CD4-positive, alpha-beta T cell treated with Interleukin-15 for 4 hours (primary cell): ENCODE data around the gene NPIPA1.
"Not testable (repeated sequence)": the region's sequence is repeated elsewhere in the genome, so short reads cannot be mapped to it uniquely, and the experiment has no call there.

Experiments
- DNase-seq: peaks from one replicate; pipeline ENCODE4 v3.0.0-alpha.2; 2020; ENCODE audit warnings: low spot score

Gene NPIPA1

GRCh38 chr16:14930246-14930645 lies 7.0 kb upstream of the NPIPA1 start:
- not testable (repeated sequence) for DNase-seq

DNA sequence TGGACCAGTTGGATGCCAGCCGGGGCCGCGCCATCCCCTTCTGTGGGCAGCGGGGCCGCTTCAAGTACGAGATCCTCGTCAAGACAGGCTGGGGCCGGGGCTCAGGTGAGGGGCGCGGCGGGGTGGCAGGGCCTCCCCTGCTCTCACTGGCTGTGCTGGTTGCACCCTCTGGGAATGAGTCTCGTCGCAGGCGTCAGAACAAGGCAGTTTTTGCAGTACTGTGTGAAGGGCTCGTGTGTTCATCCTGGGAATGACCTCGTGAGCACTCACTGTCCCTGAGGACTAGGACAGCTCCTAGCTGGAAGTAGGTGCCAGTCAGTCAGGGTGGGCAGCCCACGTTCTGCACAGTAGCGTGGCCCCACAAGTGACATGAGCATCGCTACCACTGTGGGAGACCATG lies 6.3 kb upstream of the NPIPA1 start:
- DNase-seq = not testable (repeated sequence)

- not testable (repeated sequence) for DNase-seq
These were observed 4.5 kb upstream of the NPIPA1 start for GRCh38 chr16:14932581-14933375.

- not testable (repeated sequence) for DNase-seq
These were observed 751 bp downstream of the NPIPA1 start for GRCh38 chr16:14937994-14938393.

- not testable (repeated sequence) for DNase-seq
These were observed 5.4 kb downstream of the NPIPA1 start for GRCh38 chr16:14942686-14943085.

DNA sequence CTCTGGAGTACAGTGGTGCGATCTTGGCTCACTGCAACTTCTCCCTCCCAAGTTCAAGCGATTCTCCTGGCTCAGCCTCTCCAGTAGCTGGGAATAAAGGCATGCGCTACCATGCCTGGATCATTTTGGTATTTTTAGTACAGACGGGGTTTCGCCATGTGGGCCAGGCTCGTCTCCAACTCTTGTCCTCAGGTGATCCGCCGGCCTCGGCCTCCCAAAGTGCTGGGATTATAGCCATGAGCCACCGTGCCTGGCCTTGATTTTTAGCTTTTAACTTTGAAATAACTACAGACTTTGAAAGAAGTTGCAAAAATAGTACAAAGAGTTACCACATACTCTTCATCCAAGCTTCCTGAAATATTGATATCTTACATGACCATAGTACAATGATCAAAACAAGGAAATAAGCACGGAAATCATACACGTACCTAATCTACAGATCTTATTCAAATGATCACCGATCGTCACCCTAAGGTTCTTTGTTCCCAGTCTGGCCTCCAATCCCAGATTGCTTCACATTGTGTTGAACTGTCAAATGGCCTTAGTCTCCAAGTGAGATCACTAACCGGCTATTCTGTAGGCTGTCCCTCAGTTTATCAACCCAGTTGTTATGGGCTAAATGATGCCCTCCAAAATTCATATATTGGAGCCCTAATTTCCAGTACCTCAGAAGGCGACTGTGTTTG lies 18.4 kb downstream of the NPIPA1 start:
- no peak for DNase-seq

- no peak for DNase-seq
These were observed 20.5 kb downstream of the NPIPA1 start for GRCh38 chr16:14957576-14958322.

DNA sequence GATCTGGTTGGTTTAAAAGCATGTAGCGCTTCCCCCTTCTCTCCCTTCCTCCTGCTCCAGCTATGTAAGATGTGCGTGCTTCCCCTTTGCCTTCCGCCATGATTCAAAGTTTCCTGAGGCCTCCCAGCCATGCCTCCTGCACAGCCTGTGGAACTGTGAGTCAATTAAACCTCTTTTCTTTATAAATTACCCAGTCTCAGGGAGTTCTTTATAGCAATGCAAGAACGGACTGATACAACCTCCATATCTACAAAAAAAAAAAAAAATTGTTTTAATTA lies 21.0 kb downstream of the NPIPA1 start:
- DNase-seq = no peak

DNA sequence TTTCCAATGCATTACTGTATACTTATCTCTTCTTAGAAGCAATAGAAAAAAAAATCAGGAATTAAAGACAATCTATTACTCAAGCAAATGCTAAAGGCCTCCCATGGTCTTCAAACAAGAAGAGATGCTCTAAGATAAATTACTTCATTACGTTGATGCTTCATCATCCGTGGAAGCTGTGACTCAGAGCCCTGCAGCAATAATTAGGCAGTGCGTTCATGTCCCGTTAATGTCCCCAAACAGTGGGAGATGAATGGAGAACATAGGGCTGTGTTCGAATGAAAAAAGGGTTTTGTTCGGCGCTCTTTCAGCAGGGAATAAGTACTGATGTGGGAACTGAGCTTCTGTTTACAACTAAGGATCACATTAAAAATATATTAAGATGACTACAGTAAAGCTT lies 21.7 kb downstream of the NPIPA1 start:
- DNase-seq = no peak

GRCh38 chr16:14961405-14962186 lies 24.4 kb downstream of the NPIPA1 start:
- no peak for DNase-seq

GRCh38 chr16:14963281-14964173 lies 26.3 kb downstream of the NPIPA1 start:
- DNase-seq = no peak

DNA sequence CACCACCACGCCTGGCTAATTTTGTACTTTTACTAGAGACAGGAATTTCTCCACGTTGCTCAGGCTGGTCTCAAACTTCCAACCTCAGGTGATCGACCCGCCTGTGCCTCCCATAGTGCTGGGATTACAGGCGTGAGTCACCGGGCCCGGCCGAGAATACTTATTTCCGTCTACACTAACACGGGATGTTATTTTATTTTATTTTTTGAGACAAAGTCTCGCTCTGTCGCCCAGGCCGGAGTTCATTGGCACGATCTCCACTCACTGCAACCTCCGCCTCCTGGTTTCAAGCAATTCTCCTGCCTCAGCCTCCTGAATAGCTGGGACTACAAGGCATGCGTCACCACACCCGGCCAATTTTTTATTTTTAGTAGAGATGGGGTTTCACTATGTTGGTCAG lies 28.1 kb downstream of the NPIPA1 start:
- no peak for DNase-seq

DNA sequence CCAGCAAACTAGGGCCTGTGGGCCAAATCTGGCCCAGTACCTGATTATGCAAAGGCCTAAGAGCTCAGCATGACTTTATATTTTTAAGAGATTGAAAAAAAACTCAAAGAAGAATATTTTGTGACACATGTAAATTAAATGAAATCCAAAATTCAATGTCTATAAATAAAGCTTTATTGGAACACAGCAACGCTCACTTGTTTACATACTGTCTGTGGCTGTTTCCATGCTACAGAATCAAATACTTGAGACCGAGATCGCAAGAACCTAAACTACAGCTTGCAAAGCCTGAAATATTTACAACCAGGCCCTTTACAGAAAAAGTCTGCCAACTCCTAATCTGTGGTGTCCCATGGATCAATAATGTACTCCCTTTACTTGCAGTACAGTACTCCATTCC lies 32.6 kb downstream of the NPIPA1 start:
- DNase-seq = not testable (repeated sequence)

DNA sequence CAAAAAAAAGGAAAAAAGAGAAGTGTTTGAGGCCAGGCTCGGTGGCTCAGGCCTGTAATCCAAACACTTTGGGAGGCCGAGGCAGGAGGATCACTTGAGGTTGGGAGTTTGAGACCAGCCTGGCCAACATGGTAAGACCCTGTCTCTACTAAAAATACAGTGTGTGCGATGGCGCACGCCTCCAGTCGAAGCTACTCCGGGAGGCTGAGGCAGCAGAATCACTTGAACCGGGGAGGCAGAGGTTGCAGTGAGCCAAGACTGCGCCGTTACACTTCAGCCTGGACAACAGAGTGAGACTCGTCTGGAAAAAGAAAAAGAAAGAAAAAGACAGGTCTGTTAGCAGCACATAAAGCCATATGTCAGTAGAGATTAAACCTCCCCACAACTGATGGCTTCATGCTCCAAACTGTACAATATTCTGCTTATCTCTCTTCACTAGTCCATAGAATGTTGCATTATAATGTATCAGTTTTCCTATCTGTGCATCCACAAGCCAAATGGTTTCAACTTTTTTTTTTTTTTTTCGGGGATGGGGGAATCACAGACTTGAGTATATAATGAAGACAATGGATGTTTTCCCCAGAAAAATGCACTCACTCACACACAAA lies 34.5 kb downstream of the NPIPA1 start:
- not testable (repeated sequence) for DNase-seq

GRCh38 chr16:14973785-14974322 lies 36.6 kb downstream of the NPIPA1 start:
- DNase-seq = not testable (repeated sequence)

DNA sequence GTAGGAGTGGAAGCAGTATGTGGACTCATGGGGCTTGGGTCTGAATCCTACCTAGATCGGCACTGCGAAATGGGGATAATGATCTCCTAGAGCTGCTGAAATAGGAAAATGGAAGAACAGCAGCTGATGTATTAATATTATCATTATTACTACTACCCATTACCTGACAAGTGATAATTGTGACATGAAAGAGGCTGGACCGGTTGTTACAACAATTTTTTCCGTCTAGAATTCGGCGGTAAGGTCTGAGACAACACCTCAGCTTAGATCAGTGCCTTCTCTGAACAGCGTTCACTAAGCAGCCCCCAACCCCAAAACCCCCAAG lies 37.0 kb downstream of the NPIPA1 start:
- DNase-seq = not testable (repeated sequence)

DNA sequence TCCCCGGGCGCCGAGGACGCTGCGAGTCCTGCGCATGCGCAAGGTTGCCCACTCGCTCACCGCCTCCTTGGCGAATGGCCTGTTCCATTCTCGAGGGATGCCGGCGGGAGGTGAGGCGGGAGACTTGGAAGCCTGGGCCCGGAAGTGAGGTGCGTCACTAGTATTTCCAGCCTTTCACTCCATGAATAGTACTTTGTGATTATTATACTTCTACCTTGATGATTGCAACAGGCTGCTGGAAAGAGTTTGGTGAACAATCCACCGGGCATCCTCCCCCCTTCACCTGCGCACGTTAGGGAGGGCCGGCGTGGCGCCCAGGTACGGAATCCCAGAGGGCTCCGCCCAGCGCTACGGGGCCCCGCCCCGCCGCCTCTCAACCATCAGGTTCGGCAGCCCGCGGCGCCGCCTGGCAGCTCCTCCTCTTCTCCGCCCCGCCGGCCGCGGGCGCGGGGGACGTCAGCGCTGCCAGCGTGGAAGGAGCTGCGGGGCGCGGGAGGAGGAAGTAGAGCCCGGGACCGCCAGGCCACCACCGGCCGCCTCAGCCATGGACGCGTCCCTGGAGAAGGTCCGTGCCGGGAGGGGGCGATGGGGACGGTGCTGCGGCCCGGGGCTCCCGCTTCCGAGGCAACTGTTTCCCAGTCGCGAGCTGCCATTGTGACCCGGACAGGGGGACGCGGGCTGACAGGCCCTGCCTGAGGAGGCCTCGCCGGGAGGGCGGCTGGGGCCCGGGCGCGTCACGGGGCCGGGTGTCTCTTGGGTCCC lies 37.6 kb downstream of the NPIPA1 start, which contains the start of gene PDXDC1:
Gene PDXDC1 (plus strand): TSS at position 371 of the 762 bp plus-strand sequence. CDS start 174 bp downstream, at position 545.
- DNase-seq = peak; percentile 98

DNA sequence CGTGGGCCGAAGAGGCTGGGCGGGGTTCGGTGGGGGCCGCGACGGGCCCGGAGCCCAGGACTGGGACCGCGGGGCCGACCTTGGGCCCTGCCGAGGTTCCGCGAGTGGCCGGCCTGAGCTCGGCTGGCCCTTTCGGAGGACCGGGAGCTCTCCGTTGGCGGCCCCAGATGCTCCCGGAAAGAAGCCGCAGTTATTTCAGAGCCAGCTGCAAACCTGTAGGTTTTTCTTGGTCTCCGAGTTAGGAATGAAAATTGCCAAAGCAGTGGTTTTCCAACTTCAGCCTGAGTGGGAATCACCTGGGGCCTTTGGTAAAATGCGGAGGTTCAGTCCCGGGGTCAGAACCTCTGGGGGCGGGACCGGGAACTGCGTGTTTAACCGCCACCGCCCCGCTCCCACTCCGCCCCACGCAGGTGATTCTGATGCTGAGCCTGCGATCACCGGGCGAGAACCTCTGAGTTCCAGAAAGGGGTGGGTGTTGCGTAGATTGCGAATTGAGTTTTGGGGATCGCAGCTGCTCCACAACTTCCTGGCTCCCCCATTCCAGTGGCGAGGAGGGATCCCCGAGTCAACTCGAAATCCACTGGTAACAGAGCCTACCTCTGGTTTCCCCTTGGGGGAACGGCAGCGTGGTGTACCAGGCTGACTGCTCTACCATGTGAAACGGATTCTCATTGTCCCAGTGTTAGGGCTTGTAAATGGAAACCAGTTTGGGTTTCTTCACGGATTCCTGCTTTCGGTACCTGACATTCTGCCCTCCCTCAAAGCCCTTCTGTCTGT lies 38.4 kb downstream of the NPIPA1 start:
- peak; percentile 57 for DNase-seq
